GM23338 (cell line): ENCODE data around the gene R3HDM1. TPM values are rescaled to one million over a fixed set of nuclear protein-coding genes. Genes with fewer than 3 reads are reported as not detected.
"Not testable (repeated sequence)": the region's sequence is repeated elsewhere in the genome, so short reads cannot be mapped to it uniquely, and the experiment has no call there.

Experiments
- ATAC-seq: fragments of 200-7000 bp; cut with Tn5 transposase; 3 replicates; pipeline ENCODE4 v1.9.1; 2020
- DNase-seq: peaks from one replicate; pipeline ENCODE4 v3.0.0-alpha.2; 2015; ENCODE audit warnings: low spot score
- H2AFZ ChIP-seq: fragments of 200-600 bp; sonication (generic); 2 replicates; pipeline ENCODE4 v1.8.0; 2016; ENCODE audit warnings: antibody characterized with exemption, mild to moderate bottlenecking, moderate library complexity
- H3F3A ChIP-seq: fragments of 200-600 bp; sonication (generic); replicated peaks from 2 replicates; pipeline ENCODE4 v1.8.0; 2017; ENCODE audit warnings: antibody characterized with exemption, mixed run types, low read depth
- H3K27ac ChIP-seq: fragments of 200-600 bp; sonication (generic); 2 replicates; pipeline ENCODE4 v1.6.1; 2016; ENCODE audit warnings: low read depth
- H3K27me3 ChIP-seq: fragments of 200-600 bp; sonication (generic); 2 replicates; pipeline ENCODE4 v1.8.0; 2016; ENCODE audit warnings: mild to moderate bottlenecking, mixed run types, moderate library complexity; ENCODE audit not compliant: insufficient read depth
- H3K36me3 ChIP-seq: fragments of 200-600 bp; sonication (generic); 2 replicates; pipeline ENCODE4 v1.8.0; 2016; ENCODE audit warnings: mild to moderate bottlenecking; ENCODE audit not compliant: insufficient read depth
- H3K4me1 ChIP-seq: fragments of 200-600 bp; sonication (generic); 2 replicates; pipeline ENCODE4 v1.8.0; 2016; ENCODE audit warnings: mild to moderate bottlenecking, moderate library complexity; ENCODE audit not compliant: insufficient read depth
- H3K4me2 ChIP-seq: fragments of 200-600 bp; sonication (generic); 2 replicates; pipeline ENCODE4 v1.7.1; 2017; ENCODE audit warnings: mixed run types
- H3K4me3 ChIP-seq: fragments of 200-600 bp; sonication (generic); 2 replicates; pipeline ENCODE4 v1.6.1; 2016; ENCODE audit warnings: mixed run types
- H3K79me2 ChIP-seq: fragments of 200-600 bp; sonication (generic); replicated peaks from 2 replicates; pipeline ENCODE4 v1.8.0; 2017; ENCODE audit warnings: mild to moderate bottlenecking; ENCODE audit not compliant: insufficient read depth
- H3K9me2 ChIP-seq: fragments of 200-600 bp; sonication (generic); 2 replicates; pipeline ENCODE4 v1.8.0; 2017; ENCODE audit not compliant: insufficient read depth
- H4K20me1 ChIP-seq: fragments of 200-600 bp; sonication (generic); replicated peaks from 2 replicates; pipeline ENCODE4 v1.8.0; 2017; ENCODE audit warnings: mild to moderate bottlenecking; ENCODE audit not compliant: insufficient read depth
- H3K27ac Mint-ChIP-seq: 2 replicates; pipeline ENCODE4 v1.8.0; 2020; ENCODE audit warnings: inconsistent platforms, mild to moderate bottlenecking, moderate library complexity, mixed read lengths
- H3K27me3 Mint-ChIP-seq: 3 replicates; pipeline ENCODE4 v1.8.0; 2022; ENCODE audit warnings: low read depth, mild to moderate bottlenecking, moderate library complexity, mixed read lengths, inconsistent platforms; ENCODE audit not compliant: insufficient read depth, poor library complexity
- H3K36me3 Mint-ChIP-seq: 3 replicates; pipeline ENCODE4 v1.8.0; 2021; ENCODE audit warnings: low read depth, mild to moderate bottlenecking, inconsistent platforms, moderate library complexity, mixed read lengths
- H3K4me1 Mint-ChIP-seq: 3 replicates; pipeline ENCODE4 v1.8.0; 2020; ENCODE audit warnings: mild to moderate bottlenecking, inconsistent platforms, mixed read lengths
- H3K4me3 Mint-ChIP-seq: 3 replicates; pipeline ENCODE4 v1.8.0; 2021; ENCODE audit warnings: moderate library complexity, mild to moderate bottlenecking, inconsistent platforms, mixed read lengths
- H3K9me3 Mint-ChIP-seq: 3 replicates; pipeline ENCODE4 v1.8.0; 2020; ENCODE audit warnings: moderate library complexity, mild to moderate bottlenecking, inconsistent platforms, mixed read lengths
- CTCF ChIP-seq, 2 experiments: fragments of 200-600 bp in 1 of 2; sonication (generic) in 1 of 2; conservative IDR thresholded peaks; 2 replicates each; pipeline versions ENCODE4 v1.5.1 to v1.6.1; 2016 to 2017; ENCODE audit warnings: antibody characterized with exemption in 2 of 2, low read depth in 2 of 2, mild to moderate bottlenecking in 2 of 2, moderate library complexity in 1 of 2
- EZH2phosphoT487 ChIP-seq: fragments of 200-600 bp; sonication (generic); IDR thresholded peaks from one replicate; pipeline ENCODE4 v1.8.1; 2018; ENCODE audit warnings: antibody characterized with exemption; ENCODE audit not compliant: unreplicated experiment
- POLR2AphosphoS5 ChIP-seq: IDR thresholded peaks from 2 replicates; pipeline ENCODE4 v1.6.1; 2016; ENCODE audit warnings: antibody characterized with exemption, low read depth
- ZNF331 ChIP-seq: fragments of 250-450 bp; sonication (Bioruptor Pico); IDR thresholded peaks from 2 replicates; pipeline ENCODE4 v1.5.0; 2020; ENCODE audit warnings: low read depth, mild to moderate bottlenecking, moderate library complexity
- ZNF462 ChIP-seq: fragments of 250-450 bp; sonication (Bioruptor Pico); IDR thresholded peaks from 2 replicates; pipeline ENCODE4 v1.5.0; 2020; ENCODE audit warnings: mild to moderate bottlenecking, moderate library complexity
- polyA plus RNA-seq: library from polyadenylated mRNA; unstranded; fragments of >200 nt; fragmentation: Nextera tagmentation; extraction: Ambion mirVana; gene quantifications from 2 replicates; pipeline ENCODE4 v1.2.1, GENCODE V29; 2016
- total RNA-seq: library from RNA; depleted of rRNA; stranded (reverse); fragments of >200 nt; shearing (Covaris generic); gene quantifications from 2 replicates; pipeline ENCODE4 v1.2.3, GENCODE V29; 2014

R3HDM1 gene
- total and polyA plus RNA-seq, 2 experiments from 2014 or later = 63.1 to 88.8 TPM

GRCh38 chr2:135629520-135629919 lies 98.2 kb downstream of the R3HDM1 start:
- Mint-ChIP-seq H3K4me3 (no peak overlapping the region), H3K36me3 (peaks cover 3% of the 10 kb centered on the region; the same call in 1 of the 3 replicates), H3K4me1 (no peaks in the 10 kb centered on the region; the same call in 2 of the 3 replicates), H3K9me3 (no peaks in the 10 kb centered on the region), H3K27me3 (peaks cover 2% of the 10 kb centered on the region), H3K27ac (no peak overlapping the region)
- H3K4me3 ChIP-seq = no peak overlapping the region
- ATAC-seq = no peak
- H3K4me1 ChIP-seq = no peaks in the 10 kb centered on the region
- H4K20me1 ChIP-seq = no peaks in the 10 kb centered on the region
- H3K27me3 ChIP-seq = no peaks in the 10 kb centered on the region
- no peak for DNase-seq
- no peak for TF ChIP-seq ZNF331 (CRISPR knock-in tag)
- TF ChIP-seq EZH2phosphoT487 = no peak
- TF ChIP-seq POLR2AphosphoS5 = no peak
- TF ChIP-seq CTCF (conservative IDR thresholded peaks at IDR 0.05; ENCODE audit: low read depth in 2 of 2) = no peak
- TF ChIP-seq ZNF462 (CRISPR knock-in tag) = no peak
- no peaks in the 10 kb centered on the region for H3K79me2 ChIP-seq
- H3K4me2 ChIP-seq = no peak overlapping the region
- H3K27ac ChIP-seq = no peak overlapping the region
- no peak overlapping the region for H2AFZ ChIP-seq
- H3K36me3 ChIP-seq = no peaks in the 10 kb centered on the region; the same call in 1 of the 2 replicates
- H3K9me2 ChIP-seq = no peaks in the 10 kb centered on the region
- no peaks in the 10 kb centered on the region for H3F3A ChIP-seq

GRCh38 chr2:135630034-135630433 lies 98.8 kb downstream of the R3HDM1 start:
- DNase-seq, H4K20me1 ChIP-seq, H3K27me3 ChIP-seq, H3K4me3 ChIP-seq, H3K4me1 Mint-ChIP-seq, H3K27ac ChIP-seq, H3K36me3 ChIP-seq, H3K27me3 Mint-ChIP-seq, H2AFZ ChIP-seq, H3K27ac Mint-ChIP-seq, H3K9me3 Mint-ChIP-seq, H3K79me2 ChIP-seq, H3K4me2 ChIP-seq, H3K4me3 Mint-ChIP-seq, H3F3A ChIP-seq, ATAC-seq, H3K4me1 ChIP-seq, H3K9me2 ChIP-seq, H3K36me3 Mint-ChIP-seq: not testable (repeated sequence)
